ENCODE measurements around the gene TMEM92.
"Not testable (repeated sequence)": the region's sequence is repeated elsewhere in the genome, so short reads cannot be mapped to it uniquely, and the experiment has no call there.

The TMEM92 gene

DNA sequence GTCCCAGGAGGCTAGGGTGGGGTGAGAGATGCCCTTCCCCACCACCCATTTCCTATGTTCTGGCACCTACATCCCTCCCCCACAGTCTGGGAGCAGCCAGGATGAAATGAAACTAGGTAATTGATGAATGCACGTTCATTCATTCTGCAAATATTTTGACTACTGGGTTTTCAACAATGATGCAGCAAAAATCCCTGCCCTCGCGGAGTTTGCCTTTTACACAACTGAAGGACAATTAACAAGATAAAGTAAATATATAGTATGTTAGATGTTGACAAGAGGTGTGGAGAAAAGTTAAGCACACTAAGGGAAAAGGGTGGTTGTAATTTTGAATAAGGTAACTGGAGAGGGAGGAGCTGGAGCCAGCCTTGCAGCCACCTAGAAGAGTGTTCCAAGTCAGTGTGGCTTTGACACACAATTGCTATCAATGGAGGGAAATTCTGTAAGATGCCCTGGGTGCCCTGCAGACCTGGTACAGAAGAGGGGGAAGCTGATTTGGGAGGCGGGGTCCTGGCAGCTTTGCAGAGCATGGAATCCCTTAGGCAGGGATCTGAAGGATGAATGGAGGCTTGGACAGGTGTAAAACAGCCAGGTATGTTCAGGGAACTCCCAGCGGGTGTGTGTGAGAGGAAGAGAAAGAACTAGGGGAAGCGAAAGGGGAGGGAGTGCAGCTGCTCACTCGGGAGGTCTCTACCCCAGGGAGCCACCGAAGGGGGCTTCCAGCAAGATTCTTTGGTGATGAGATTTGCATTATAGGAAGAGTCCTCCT lies 2.5 kb downstream of the TMEM92 start:
- no peak for DNase-seq (ENCODE audit: low spot score)

DNA sequence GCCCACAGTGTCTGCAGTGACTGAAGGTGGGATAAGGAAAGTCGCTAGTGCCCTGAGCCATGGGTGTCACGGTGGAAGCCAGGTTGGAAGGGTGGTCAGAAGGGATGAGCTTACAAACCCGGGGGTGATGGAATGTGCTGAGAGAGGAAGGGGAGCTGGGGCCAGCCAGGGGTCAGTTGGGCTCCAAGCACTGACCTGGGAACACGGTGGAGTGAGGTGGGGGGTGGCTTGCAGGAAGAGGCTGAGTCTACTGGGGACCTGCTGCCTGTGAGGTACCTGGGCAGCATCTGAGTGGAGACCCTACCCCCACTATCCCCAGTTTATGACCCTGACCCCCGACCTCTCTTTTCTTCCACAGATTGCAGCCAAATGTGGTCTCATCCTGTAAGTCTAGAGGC lies 3.1 kb downstream of the TMEM92 start:
- no peak for DNase-seq (ENCODE audit: low spot score)

DNA sequence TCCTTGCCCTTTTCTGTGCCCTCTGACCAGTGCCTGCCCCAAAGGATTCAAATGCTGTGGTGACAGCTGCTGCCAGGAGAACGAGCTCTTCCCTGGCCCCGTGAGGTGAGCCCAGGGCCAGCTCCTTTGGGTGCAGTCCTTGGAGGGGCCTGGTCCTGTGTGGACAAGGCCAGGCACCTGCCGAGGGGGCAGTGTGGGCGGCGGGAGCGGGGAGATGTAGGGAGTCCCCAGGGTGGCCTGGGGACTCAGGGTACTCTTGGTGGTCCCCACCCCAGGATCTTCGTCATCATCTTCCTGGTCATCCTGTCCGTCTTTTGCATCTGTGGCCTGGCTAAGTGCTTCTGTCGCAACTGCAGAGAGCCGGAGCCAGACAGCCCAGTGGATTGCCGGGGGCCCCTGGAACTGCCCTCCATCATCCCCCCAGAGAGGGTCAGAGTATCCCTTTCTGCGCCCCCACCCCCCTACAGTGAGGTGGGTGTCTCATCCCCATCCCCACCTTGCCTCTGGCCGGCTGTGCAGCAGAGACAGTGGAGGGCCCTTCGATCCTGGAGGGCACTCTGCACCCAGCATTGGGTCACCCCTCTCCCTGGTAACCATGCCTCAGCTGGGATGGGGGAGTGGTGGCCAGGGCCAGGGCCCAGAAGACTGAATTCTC lies 4.4 kb downstream of the TMEM92 start:
- no peak for DNase-seq (ENCODE audit: low spot score)

DNA sequence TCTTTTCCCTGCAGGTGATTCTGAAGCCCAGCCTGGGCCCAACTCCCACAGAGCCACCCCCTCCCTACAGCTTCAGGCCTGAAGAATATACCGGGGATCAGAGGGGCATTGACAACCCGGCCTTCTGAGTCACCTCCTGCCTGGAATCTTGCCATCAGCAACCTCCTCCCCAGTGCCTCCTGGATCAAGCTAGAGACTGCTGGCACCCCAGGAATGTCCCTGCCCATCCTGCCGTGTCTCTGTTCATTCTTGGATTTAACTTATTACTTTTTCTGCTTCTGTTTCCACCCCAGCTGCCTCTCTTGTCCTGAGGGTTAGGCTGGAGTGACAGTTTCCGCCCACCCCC lies 4.9 kb downstream of the TMEM92 start:
- peak; percentile 44 for DNase-seq (ENCODE audit: low spot score)

DNA sequence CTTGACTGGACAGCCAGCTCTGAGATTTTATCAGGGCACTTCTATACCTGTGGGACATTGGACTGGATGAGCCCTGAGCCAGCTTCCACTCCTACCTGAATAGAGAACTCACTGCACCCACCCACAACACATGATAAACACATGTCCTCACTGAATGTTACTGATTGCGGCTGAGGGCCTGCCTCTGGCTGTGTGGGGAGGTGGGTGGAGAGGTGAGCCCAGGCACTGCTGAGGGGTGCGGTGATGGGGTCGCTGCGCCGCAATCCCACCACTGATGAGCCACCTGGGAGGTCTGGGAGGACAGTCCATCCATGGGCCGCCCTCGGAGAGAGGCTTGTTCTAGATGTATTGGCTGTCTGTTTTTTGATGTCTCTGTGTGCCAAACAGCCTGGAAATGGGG lies 5.4 kb downstream of the TMEM92 start:
- no peak for DNase-seq (ENCODE audit: low spot score)

DNA sequence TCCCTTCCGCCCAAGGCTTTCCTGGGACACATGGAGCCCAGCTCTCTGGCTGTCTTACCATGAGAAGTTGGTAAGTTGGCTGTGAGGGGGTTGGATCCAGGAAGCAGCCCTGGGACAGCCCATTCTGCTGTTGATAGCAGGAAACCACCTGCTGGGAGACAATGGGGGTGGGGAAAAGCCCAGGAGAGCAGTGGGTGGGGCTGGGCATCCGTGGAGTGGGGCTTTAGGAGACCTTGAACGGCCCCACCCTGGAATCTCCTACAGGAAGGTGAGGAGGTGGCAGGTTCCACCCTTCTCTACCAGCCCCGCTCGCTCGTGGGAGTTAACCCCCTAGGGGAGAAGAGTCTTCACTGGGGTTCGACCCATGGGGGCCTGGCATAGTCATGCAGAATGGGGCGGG lies 5.8 kb downstream of the TMEM92 start:
- DNase-seq (ENCODE audit: low spot score): no peak

DNA sequence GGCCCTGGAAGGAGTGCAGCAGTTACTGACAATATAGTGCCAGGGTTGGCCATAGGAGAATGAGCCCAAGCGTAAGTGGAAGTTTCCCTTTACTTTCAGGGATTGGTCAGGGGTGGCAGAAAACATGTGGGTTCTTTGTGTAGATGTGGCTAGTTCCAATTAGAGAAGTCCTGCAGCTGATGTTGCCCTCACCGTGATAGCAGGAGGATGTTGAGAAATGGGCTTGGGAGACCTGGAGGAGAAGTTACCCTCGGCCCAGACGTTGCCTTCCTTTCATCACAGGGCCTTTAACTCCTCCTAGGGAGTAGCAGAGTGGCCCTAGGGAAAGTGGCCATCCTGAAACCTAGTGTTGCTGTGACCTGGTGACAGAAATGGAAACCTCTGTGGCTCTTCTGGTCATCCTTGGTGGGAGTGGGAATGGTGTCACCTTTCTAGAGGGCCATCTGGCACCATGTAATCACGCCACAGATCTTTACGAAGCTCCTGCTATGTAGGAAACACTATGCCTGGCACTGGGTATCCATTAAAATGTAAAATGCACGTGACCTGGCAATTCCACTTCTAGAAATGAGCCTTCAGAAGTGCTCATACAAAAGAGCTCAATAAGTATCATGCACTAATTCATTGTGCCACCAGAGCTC lies 6.7 kb downstream of the TMEM92 start:
- DNase-seq (ENCODE audit: low spot score): no peak

DNA sequence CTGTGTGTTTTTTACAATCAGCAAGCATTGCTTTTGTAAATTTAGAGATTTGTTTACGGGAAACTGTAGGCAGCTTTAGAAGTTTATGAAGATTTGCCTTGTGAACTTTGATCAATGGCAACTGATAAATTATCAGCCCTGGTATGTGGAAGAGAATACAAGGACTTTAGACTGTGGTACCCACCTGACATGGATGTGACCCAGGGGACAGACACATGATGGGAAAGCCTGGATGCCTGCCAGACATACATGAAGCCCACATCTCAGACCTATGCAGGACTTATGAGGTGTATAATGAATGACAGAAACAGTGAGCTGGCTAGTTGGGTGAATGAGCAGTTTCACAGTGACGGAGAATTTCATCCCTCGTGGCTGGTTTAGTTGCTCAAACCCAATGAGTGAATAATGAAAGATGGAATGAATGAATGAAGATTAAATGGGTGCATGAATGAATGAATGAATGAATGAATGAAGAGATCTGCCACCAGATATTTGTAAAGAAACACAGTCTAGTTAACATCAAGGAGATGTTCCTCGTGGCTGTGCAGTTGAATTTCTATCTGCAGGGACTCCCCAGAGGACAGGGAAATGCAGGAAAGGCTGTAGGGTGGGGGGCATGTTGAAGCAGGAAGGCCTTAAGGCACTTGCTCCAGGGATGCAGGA lies 7.6 kb downstream of the TMEM92 start:
- no peak for DNase-seq (ENCODE audit: low spot score)

DNA sequence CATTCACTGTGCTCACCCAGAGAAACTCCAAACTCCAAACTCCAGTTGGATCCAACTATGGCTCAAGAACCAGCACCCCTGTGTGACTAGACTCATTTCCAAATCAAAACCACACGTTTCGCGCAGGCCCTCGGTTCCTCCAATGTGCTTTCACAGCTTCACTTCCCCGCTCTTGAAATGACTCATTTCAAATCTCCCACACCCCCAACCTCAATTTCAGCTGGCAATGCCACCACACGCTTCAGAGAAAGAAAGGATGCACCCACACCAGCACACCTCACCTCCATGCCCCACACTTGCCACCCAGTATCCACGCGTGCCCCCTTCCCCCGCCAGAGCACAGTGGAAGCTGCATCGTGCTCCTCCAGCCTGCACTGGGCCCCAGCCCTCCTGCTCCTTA lies 9.0 kb downstream of the TMEM92 start:
- DNase-seq (ENCODE audit: low spot score): no peak

DNA sequence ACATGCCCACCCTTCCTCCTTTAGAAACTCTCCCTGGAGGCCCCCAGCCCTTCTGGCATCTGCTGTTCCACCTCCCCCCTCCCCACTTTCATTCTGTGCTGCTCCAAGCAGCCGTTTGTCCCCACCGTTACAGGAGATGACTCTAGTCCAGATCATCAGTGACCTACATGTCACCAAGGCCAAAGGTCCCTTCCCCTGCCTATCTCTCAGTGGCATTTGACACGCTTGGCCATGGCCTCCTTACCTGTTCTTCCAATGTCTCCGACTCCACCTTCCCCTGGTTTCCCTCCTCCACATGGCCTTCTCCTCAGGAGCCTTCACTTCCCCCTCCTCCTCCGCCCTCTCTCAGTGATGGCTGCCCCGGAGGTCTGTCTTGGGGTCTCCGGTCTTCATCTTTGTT lies 9.4 kb downstream of the TMEM92 start:
- DNase-seq (ENCODE audit: low spot score): no peak

DNA sequence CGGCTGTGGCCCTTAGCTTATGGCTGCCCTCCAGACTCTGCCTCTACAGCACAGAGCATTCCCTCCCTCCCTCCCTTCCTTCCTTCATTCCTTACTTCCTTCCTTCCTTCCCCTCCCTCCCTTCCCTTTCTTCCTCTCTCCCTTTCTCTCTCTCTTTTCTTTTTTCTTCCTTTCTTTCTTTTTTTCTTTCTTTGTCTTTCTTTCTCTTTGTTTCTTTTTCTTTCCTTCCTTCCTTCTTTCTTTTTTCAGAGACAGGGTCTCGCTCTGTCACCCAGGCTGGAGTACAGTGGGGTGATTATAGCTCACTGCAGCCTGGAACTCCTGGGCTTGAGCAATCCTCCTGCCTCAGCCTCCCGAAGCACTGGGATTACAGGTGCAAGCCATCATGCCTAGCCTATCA lies 11.7 kb downstream of the TMEM92 start:
- no peak for DNase-seq (ENCODE audit: low spot score)

DNA sequence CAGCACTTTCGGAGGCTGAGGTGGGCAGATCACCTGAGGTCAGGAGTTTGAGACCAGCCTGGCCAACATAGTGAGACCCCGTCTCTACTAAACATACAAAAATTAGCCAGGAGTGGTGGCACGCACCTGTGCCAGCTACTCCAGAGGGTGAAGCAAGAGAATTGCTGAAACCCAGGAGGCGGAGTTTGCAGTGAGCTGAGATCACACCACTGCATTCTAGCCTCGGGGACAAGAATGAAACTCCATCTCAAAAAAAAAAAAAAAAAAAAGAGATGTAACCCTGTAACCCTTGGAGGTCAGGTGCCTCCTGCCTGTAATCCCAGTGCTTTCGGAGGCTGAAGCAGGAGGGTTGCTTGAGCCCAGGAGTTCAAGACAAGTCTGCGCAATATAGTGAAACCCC lies 13.0 kb downstream of the TMEM92 start:
- DNase-seq (ENCODE audit: low spot score): not testable (repeated sequence)

DNA sequence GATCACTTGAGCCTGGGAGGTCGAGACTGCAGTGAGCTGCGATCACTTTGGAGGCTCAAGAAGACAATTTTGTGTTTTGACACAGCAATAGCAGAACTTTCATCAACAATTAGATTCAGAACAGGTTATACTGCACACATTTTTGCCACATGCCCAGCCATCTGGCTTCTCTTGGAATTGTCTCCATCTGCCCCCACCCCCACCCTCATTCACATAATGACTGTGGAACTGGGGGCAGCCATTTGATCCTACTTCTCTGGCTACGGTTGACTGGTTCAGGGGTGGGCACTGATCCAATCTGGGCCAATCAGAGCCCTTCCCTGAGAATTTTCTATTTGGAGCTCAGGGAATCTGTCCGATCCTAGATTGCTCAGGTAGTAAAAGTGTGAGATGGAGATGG lies 14.0 kb downstream of the TMEM92 start:
- no peak for DNase-seq (ENCODE audit: low spot score)

DNA sequence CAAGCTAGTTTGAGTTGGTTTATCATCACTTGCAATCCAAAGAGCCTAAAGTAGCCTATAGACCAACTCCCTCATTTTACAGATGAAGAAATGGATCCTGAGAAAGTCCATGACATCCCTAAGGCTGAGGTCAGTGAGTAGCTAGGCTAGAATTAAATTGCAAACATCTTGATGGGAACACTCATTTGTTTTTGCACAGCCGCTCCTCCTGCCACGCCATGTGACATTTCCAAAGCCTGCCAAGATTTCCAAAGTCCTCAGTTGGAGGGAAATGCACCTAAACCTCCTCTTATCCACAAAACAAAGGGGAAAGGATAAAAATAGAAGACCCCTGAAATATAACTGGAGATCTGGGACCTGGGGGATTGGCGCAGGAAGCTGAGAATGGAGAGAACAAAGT lies 15.0 kb downstream of the TMEM92 start:
- no peak for DNase-seq (ENCODE audit: low spot score)

DNA sequence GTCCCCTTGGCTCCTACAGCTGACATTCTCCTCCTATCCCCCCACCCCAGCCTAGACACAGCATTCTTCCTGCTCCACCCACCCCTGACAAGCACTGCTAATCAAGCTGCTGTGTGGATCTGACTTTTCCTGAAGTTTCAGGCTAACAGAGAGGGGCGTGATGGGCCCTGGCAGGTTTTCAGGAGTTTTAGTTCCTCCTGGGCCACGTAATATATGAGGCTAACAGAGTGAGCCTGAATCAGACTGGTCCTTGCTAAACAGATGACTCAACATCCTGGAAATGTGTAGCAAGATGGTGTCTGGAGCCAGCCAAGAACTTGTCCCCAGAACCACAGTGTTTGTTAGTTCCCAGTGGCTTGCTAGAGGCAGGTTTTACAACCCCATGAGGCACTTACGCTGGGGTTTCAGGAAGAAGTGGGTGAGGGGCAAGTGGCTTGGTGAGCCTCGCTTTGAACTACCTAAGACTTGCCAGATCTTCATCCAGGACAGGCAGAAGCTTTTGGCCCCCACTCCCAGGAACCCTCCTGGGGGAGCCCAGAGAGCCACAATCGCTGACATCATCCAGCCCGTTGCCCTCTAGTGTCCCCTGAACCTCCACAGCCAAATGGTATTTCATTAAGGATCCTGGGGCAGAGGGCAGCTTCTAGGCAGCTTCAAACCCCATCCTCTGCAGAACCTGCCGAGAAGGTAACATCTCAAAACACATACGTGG lies 15.9 kb downstream of the TMEM92 start:
- DNase-seq (ENCODE audit: low spot score): peak; percentile 25

DNA sequence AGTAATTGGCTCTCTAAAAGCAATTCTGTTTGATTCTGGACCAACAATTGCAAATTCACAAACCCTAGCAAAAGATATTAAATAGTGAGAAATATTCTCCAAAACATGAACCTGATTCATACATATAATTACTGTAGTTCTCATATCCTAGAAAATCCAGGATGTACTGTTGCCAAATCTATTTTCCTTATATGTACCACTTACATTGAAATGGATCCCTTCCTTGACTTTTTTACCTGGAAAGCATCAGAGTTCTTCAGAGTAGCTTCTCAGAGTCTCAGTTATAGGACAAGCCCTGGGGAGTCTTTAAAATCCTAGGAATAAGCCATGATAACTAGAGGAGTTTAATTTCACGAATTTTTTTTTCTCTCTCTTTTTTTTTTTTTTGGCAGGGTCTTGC lies 16.7 kb downstream of the TMEM92 start:
- DNase-seq (ENCODE audit: low spot score): no peak

DNA sequence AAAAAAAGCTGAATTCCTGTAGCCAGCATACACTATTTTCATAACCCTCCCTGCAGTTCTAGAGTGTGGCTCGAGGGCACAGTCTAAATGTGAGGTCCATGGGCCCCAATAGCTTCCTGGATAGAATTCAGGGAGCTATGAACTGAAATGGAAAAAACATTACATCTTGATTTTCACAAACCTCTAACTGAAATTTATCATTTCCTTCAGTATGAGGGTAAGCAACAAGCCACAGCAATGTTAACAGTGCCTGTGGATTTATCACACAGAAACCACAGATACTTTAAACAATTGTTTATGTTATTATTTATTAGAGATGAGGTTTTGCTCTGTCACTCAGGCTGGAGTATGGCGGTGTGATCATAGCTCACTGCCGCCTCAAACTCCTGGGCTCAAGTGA lies 18.2 kb downstream of the TMEM92 start:
- DNase-seq (ENCODE audit: low spot score): no peak

DNA sequence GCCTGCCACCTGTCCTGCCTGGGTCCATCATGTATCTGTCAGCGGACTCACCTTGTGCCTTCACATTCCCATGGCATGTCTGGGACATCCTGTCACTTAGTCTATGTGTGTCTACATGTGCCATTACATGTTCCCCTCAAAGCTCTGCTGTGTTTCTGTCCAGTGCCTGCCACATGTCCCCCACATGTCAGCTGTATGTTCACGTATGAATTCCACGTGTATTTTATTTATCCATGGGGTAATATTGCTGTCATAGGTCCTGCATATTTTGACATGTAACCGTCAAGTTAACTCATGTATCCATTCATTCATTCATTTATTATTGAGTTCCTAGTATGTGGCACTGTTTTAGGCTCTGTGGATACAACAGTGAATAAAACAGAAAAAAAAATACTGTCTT lies 20.8 kb downstream of the TMEM92 start:
- no peak for DNase-seq (ENCODE audit: low spot score)

DNA sequence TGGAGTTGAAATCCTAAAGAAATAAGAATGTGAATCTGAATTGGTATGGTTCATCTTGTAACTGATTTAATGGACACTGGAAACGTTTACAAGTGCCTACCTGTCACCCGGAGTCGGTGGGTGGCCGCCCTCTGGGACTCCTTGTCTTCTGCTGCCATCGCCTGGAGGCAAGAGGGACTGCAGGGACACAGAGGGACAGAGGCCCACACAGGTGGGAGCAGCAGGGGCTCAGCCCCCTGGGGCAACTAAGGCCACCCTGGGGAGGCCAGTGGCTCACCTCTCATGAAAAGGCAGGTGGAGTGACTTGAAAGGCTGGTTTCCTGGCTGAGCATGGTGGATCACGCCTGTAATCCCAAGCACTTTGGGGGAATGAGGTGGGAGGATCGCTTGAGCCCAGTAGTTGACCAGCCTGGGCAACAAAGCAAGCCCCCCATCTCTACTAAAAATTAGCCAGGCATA lies 23.2 kb downstream of the TMEM92 start:
- peak; percentile 43 for DNase-seq (ENCODE audit: low spot score)

DNA sequence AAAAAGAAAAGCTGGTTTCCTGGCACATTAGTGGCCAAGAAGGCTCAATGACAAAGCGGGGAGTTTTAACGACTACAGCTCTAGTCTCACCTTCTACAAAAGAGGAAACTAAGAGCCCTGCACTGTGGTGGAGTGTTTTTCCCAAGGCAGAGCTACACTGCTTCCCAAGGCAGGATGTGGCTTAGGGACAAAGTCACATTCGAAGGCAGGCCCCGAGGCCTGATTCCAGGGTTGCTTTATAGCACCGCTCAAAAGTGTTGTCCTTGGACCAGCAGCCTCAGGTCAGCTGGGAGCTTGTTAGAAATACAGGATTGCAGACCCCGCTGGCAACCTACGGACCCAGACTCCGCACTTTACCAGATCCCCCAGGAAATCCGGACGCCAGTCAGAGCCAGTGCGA lies 23.8 kb downstream of the TMEM92 start:
- no peak for DNase-seq (ENCODE audit: low spot score)

DNA sequence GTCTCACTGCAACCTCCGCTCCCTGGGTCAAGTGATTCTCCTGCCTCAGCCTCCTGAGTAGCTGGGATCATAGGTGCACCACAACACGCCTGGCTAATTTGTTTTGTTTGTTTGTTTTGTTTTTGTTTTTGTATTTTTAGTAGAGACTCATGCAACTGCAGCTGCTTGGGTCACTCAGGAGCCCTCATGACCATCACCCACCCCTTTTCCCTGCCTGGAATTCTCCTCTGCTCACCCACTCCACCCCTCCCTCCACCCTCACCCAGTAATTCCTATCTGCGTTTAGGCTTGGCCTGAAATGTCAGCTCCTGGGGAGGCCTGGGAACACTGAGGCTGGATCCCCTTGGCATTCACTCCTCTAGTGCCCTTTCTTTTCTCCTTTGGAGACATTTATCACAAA lies 25.5 kb downstream of the TMEM92 start:
- DNase-seq (ENCODE audit: low spot score): no peak

DNA sequence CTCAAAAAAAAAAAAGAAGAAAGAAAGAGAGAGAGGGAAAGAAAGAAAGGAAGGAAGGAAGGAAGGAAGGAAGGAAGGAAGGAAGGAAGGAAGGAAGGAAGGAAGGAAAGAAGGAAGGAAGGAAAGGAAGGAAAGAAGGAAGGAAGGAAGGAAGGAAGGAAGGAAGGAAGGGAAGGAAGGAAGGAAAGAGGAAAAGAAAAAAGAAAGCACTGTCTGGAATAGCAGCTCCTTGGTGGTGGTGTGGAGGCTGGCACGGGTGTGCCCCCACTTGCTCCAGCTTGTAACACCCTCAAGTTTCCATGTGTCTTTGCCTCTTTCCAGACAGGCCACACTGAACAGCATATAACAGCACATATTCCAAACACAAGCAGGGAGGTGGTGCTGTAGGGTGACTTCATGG lies 26.6 kb downstream of the TMEM92 start:
- DNase-seq (ENCODE audit: low spot score): not testable (repeated sequence)
